ENCODE measurements around the gene MFSD12.

The MFSD12 gene

DNA sequence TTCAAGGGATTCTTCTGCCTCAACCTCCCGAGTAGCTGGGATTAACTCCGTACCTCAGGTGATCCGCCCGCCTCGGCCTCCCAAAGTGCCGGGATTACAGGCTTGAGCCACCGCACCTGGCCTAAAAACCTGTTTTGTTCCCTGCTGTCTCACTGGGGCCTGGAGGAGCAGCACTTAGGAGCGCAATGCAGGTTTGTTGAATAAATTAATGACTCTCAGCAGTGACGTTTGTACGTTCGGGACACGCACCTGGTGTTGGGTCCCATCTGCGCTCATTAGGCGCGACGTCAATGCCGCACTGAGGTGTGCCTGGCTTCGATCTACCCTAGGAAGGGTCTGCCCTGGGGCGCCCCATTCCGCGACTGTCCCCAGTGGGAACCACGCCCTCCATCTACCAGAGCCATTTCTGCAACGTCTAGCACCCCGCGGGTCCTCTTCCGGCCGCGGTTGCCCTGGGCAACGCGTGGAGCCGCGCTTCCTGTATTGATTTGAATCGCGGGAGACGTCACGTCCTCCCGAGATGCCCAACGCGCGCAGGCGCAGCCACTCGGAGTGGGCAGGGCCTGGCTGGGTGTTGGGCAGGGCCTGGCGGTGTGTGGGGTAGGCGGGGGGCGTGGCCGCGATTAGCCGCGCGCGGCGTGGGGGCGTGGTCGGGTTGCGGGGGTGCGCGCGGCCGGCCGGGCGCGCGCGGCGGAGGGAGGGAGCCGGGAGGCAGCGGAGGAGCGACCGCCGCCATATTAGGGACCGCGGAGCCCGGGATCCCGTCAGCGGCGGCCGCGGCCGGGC is 51.6 kb downstream of the MFSD12 start, which contains the start of gene FZR1:
Gene FZR1, plus strand, starts transcription at position 714 of the 786 bp plus-strand sequence. CDS start 16,679 bp downstream, outside the sequence.
- DNase-seq = peak; percentile 99

DNA sequence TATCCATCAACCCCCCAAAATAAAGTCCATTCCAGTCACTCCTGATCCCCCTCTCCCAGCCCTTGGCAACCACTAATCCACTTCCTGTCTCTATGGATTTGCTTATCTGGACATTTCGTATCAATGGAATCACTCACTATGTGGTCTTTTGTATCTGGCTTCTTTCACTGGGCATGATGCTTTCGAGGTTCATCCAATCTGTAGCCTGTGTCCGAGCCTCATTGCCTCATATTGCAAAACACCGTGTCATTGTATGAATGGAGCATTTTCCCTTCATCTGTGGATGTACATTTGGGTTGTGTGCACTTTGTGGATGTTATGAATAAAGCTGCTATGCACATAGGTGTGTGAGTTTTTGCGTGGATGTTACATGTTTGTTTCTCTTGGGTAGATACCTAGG is 52.7 kb downstream of the MFSD12 start:
- DNase-seq = no peak

DNA sequence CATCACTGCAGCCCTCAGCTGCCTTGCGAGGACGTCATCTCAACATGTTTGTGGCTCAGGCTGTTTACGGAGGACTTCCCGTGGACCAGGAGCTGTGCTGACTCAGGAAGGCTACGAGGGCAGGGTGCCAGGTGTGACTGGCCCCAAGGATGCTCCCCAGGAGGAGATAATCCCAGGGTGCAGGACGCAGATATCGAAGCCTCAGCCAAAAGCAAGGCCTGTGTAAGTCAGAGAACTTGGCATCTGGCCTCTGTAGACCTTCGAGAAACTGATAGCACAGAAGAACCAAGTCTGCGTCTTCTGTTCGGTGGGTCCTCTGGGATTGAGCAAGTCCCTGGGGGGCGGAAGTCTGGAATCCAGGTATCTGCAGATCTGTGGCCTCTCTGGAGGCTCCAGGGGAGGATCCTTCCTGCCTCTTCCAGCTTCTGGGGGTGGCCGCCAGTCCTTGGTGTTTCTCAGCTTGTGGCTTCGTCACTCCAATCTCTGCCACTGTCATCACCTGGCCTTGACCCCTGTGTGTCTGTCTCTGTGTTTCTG is 54.3 kb downstream of the MFSD12 start:
- DNase-seq = no peak

DNA sequence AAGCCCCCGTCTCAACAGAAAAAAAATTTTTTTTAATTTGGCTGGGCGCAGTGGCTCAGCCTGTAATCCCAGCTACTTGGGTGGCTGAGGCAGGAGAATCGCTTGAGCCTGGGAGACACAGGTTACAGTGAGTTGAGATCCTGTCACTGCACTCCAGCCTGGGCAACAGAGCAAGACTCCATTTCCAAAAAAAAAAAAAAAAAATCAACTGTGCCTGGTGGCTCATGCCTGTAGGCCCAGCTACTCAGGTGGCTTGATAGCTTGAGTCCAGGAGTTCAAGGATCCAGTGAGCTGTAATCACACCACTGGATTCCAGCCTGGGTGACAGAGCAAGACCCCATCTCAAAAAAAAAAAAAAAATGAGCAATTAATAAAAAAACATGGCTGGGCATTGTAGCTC is 55.6 kb downstream of the MFSD12 start:
- DNase-seq = no peak

DNA sequence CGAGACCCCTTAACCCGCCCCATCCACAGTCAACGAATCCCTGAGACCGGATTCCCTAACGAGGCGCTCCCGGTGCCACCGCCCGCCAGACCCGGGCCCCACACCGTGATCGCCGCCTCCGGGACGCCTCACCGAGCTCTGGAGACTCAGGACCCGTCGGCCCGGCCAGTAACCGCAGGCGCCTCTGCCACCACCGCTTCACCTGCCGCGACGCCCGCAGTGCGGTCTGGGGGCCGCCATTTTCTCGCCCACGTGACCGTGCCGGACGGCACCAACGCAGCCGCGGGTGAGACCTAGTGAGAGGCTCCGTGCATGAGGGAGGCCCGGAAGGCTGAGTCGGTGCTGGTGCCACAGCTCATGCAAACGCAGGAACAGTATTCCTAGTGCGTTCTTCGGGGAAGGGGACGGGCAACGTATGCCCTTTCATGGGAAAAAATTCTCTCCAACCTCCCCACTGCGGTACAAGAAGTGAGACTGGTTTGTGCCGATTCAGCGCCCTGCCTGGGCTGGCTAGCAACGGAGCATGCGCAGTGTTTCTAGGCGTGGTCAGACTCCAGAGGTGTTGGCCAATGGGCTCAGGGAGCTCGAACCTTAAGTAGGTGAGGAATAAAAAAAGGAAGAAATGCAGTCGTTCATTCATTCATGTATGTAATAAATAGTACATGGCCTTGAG is 56.8 kb downstream of the MFSD12 start, which contains the start of gene DOHH:
Gene DOHH, minus strand, starts transcription at position 246 of the 673 bp plus-strand sequence. CDS start 3,860 bp downstream, outside the sequence.
- peak; percentile 97 for DNase-seq

DNA sequence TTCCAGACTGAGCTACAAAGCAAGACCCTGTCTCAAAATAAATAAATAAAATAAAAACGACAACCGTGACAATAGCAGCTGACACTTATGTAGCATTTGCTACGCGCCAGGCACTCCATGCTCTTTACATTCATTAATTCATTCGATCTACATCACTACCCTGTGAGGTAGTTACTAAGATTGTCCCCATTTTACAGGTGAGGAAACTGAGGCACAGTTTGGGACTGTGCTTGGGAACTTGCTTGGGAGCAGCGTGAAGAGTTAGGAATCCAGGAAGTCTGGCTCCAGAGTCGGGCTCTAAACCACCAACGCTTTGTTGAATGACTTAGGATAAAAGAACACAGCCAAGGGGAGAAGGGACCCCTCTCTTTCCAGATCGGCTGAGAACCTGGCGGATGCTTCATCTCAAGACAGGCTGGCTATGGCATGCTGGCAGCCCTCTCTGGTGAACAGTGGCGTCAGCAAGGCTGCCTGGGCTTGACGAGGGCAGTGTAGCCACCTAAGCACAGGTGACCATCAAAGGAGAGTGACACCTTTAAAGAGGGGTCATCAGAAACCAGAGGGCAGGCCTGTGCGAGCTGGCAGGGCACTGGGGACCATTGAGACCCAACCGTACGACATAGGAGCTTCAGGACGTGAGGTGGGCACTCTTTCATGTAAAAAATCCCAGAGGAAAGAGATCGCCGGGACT is 57.5 kb downstream of the MFSD12 start:
- no peak for DNase-seq

DNA sequence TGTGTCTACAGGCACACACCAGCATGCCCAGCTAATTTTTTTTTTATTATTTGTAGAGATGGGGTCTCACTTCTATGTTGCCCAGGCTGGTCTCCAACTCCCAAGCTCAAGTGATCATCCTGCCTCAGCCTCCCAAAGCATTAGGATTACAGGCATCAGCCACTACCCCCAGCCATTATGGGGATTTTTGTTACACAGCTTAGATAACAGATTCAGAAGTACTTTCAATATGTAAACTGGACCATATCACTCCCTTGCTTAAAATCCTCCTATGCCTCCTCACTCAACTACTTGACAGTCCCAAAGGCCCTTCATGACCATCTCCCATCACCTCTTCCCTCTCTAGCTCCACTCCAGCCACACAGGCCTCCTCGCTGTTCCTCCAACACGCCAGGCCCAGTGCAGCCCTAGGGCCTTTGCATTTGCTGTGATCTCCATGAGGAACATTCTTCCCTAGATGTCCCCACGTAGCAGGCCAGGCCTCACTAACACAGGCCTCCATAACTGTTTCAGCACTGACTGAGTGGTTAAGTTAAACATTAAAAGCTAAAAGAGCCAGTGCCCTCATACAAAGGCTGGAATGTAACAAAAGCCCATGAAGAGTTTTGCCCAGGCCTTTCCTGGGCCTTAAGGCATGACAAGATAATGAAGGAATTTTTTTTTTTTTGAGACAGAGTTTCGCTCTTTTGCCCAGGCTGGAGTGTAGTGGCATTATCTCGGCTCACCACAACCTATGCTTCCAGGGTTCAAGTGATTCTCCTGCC is 59.4 kb downstream of the MFSD12 start:
- DNase-seq = no peak

DNA sequence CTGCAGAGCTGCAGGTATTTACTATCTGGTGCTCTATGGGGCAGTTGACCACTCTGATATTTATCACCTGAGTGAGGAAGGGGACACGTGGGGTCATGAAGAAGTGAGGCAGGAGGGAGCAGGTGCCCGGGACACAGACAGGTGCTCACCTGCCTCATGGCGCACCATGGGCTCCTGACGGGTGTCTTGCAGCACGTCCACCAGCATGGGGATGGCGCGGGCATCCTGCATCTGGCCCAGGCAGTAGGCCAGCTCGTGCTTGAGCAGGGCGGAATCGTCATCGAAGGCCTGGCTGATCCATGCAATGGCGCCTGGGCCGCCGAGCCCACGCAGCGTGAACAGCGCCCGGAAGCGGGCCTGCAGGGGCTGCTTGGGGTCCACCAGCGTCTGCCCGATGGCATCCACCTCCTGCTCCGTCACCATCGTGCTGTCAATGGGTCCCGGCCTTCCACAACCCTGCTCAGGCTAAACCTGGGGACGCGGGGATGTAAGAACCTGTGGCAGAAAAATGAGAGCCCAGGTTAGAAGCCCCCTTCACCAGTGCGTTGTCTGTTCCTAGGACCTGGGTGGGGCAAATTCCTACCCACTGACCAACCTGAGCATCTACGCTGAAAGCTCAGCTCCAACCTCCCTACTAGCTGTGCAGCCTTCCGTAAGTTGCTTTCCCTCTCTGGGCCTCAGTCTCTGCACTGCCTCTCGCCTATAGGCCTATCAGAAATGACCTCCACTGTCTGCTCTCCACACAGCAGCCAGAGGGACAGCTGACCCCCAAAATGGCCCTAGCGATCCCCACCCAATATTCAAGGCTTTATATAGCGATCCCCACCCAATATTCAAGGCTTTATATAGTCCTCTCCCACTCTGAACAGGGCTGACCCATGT is 60.8 kb downstream of the MFSD12 start:
- DNase-seq = no peak

DNA sequence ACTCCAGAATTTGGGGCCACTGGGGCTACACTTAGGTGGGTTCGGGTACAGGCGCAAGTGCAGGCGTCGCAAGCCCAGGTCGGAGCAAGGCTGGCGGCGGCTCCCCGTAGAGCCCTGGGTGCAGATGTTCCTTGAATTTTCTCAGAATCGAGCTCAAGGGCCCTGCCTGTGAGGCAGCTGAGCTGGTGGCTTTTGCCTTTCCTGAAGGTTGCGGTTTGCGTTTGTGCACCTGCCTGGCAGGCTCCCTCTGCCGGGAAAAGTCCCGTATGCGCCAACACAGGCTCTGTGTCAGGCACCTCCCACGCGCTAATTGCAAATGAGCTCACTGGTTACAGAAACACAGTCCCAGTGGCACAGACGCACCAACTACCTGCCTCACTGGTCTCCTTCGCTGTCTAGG is 62.8 kb downstream of the MFSD12 start:
- peak; percentile 58 for DNase-seq

All from stimulated activated CD8-positive, alpha-beta memory T cell treated with anti-CD3 and anti-CD28 coated beads, Interleukin-4, amount 100 ng/mL, for 48 hours (primary cell).